HG03469 (cell line): Measurements from ENCODE around the gene NDUFS7.

Source experiments
- ATAC-seq: cut with Tn5 transposase; IDR thresholded peaks from one replicate; pipeline ENCODE4 v1.9.1; 2021; ENCODE audit warnings: mild to moderate bottlenecking, moderate library complexity, moderate number of reproducible peaks; ENCODE audit not compliant: unreplicated experiment

NDUFS7 gene

DNA sequence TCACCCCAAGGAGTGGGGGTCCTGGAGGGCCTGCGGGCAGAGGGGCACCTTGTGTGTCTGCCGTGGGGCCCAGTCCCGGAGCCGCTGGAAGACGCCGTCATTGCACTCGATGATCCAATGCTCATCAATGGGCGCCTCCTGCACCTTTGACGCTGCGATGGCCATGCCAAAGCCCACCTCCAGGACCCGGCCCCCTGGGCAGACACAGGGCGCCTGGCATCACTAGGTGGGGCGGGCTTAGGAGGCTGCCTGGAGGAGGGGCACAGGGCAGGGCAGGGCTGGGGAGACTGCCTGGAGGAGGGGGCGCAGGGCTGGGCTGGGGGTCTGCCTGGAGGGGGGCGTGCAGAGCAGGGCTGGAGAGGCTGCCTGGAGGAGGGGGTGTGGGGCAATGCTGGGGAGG lies 16.0 kb downstream of the NDUFS7 start:
- no peak for ATAC-seq

GRCh38 chr19:1400281-1401137 lies 16.8 kb downstream of the NDUFS7 start:
- no peak for ATAC-seq

DNA sequence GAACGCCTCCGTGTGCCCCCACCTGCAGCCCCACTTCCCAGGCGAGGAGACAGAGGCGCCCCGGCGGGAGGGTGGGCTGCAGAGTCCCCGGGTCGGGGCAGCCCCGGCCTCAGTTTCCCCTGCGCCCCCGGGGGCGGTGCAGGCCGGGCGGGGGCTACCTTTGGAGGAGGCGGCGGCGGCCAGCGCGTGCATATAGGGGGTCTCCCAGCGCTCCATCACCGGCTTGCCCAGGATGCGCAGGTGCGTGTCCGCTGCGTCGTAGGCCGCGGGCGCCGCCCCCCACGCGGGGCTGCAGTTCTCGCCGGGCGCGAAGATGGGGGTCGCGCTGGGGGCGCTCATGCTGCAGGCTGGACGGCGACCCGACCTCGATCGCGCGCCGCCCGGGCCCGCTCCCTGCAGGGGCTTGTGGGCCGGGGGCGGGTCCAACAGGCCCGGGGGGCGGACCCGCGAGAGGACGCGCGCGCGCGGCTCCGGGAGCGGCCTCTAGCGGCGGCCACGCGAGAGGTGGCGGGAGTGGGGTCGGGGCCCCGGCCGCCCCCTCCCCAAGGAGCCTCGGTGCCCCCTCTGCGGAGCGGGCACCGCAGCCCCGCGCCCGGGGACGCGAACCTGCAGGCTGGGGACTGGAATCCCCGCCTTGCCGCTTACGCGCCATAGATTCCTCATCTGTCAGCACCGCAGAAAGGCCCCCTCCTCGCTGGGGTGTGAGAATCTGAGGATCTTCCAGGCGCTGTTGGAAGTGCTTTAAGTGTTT lies 17.6 kb downstream of the NDUFS7 start, which contains the start of gene GAMT:
TSS of gene GAMT (minus strand) at position 405 of the 751 bp plus-strand sequence. CDS start at position 339, 66 bp downstream.
- ATAC-seq = no peak

DNA sequence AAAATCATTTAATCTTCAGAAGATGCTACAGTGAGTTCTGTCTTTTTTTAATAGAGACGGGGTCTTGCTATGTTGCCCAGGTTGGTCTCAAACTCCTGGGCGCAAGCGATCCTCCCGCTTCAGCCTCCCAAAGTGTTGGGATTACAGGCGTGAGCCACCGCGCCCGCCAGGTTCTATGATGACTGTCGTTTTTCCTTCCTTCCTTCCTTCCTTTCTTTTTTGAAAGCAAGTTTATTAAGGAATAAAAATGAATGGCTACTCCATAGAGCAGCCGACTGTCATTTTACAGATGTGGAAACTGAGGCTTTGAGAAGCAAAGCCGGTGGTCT lies 18.1 kb downstream of the NDUFS7 start:
- ATAC-seq = no peak

DNA sequence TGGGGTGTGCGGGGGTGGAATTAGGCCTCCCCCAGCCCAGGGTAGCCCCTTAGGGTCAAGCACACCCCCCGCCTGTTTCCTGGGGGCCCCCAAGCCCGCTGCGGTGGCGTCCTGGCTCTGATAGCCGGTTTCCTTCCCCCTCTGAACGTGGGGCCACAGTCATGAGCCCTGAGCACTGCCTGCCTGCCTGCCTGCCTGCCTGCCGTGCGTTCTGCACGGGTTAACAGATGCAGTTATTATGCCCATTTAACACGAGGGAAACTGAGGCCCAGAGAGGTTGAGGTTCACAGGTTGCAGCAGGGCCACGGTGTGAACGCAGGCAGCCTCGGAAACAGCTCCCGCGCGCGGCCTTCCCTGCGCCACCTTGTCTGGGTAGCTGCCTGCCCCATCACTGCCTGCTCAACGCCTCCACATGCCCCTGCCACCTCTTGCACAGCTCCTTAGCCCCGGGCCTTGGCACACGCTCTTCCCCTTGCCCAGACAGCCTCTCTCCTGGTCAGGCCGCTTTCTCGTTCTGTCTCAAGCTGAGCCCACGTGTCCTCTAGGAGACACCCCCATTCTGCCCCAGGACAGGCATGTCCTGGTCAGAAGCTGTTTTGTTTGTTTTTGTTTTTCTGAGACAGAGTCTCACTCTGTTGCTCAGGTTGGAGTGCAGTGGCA lies 18.8 kb downstream of the NDUFS7 start:
- ATAC-seq = no peak

GRCh38 chr19:1406774-1407527 lies 23.2 kb downstream of the NDUFS7 start:
- peak; percentile 53 for ATAC-seq

DNA sequence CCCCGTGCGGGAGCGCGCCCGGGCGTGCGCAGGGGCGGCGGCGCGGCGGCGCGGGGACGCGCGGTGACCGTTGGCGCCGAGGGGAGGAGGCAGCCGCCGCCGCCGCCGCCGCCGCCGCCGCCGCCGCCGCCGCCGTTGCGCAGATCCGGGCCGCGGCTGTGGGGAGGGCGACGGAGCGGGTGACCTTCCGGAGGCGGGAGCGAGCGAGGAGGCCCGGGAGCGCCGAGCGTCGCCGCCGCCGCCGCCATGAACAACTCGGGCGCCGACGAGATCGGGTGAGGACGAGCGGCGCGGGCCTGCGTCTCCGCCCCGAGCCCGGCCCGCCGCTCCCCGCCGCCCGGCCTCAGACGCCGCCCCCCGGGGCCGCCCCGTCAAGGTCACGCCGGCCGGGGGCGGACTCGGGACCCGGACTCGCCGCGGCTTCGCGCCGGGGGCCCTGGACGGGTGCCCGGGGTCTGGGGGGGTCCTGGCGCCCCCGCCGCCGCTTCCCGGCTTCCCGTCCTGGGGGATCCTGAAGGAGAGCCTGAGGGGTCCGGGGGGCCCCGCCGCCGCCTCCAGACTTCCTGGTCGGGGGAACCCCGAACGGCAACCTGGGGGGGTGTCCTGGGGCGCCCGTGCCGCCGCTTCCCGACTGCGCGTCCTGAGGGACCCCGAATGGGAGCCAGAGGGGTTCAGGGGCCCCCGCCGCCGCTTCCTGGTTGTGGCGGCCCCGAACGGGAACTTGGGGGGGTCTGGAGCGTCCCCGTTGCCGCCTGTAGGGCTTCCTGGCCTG lies 24.0 kb downstream of the NDUFS7 start, which contains the start of gene DAZAP1:
TSS of gene DAZAP1 (plus strand) at position 59 of the 772 bp plus-strand sequence. CDS start at position 247, 188 bp downstream.
- no peak for ATAC-seq

GRCh38 chr19:1408300-1409203 lies 24.8 kb downstream of the NDUFS7 start:
- no peak for ATAC-seq

GRCh38 chr19:1409204-1410005 lies 25.7 kb downstream of the NDUFS7 start:
- ATAC-seq = no peak

GRCh38 chr19:1410136-1410786 lies 26.6 kb downstream of the NDUFS7 start:
- no peak for ATAC-seq

DNA sequence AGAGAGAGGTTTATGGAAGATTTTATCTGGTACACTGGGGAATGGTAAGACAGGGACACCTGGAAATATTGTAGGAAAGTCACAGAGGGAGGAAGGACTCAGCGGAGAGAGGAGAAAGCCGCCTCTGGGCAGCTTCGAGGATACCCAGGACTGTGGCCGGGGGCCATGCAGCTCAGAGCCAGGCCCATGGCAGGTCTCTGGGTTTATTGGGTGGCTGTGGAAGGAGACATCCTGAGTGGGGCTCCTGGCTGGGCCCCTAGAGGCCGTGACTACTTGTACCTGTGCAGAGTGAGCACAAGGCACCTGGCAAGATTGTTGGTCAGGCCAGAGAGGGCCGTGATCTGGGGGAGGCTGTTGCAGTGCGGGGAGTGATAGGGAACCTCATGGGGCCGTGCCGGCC lies 27.1 kb downstream of the NDUFS7 start:
- ATAC-seq = no peak

- ATAC-seq = no peak
These were observed 27.8 kb downstream of the NDUFS7 start for GRCh38 chr19:1411255-1412191.

- ATAC-seq = no peak
These were observed 28.7 kb downstream of the NDUFS7 start for GRCh38 chr19:1412323-1412923.

GRCh38 chr19:1412995-1413800 lies 29.5 kb downstream of the NDUFS7 start:
- ATAC-seq = no peak
